NCI-H748 (cell line): ENCODE data around the gene VSTM4.

Source experiments
- DNase-seq: peaks from one replicate; lab custom pipeline; 2025; ENCODE audit not compliant: unreplicated experiment; lab: John Stamatoyannopoulos, UW

The VSTM4 gene

DNA sequence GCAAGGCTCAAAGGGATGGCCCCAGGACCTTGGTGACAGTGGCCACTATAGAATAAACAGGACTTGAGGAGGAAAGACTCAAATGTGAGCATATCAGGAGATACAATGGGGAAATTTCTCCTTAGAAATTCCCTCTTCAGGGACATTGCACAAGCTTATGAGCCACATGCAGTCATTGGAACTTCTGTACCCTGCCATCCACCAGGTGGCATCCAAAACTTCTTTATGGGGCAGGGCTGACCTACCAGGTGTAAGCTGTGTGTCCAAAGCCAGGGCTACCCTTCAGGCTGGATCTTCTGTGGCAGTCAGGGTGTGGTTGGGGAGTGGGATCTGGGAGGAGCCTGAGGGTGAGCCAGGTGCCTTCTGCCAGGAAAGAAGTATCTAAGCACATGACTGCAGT is 139.1 kb downstream of the VSTM4 start:
- DNase-seq = peak; percentile 25

DNA sequence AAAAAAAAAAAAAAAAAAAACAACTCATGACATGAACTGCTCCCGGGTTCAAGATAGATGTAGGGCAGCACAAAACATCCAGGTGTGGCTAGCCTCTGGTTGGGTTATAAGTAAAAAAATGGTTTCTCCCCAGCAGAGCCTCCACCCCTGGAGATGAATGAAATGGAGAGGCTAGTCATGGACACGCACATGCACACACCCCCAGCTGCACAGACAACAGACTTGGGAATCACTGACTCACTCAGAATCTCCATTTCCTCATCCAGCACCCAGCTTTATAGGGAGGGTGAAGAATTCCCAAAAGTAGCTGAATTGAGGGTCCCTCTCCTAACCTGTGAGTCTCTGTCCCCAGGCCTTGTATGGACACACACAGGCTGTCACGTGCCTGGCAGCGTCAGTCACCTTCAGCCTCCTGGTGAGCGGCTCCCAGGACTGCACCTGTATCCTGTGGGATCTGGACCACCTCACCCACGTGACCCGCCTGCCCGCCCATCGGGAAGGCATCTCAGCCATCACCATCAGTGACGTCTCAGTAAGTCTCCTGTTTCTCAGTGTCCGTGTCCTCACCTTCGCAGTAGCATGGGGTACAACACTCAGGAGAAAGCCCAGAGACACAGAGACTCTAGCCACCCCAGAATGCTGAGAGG is 140.7 kb downstream of the VSTM4 start:
- no peak for DNase-seq

DNA sequence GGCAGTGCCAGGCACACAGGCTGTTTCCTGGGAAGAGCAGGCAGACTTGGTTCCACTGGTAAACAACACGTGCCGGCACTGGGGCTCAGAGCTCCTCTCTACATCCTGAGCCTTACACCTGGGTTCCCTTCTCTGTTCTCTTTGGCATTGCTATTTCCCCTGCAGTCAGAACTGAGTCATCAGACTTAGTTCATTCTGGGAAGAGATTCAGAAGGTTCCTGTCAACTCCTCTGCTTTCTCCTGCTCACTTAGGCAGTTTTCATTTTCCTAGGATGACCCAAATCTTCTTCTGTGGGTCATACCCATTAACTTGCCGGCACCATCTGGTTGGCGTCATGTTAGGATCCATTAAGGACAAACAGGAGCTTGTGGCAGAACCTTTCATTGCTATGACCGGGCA is 142.3 kb downstream of the VSTM4 start:
- no peak for DNase-seq

DNA sequence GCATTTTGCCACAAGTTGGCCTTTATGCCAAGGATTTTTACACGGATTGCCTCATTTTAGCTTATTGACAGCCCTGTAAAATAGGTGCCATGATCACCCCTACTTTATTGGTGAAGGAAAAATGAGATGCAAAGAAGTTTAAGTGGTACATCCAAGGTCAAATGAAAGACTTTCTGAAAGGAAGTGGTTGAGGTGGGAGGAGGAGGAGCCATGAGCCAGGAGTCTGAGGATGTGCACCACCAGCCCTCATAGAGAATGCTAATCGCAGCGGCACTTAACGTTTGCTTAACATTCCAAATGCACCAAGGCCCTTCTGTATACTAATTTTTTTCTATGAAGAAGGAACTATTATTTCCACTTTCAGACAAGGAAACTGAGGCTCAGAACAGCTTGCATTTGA is 144.7 kb downstream of the VSTM4 start:
- no peak for DNase-seq

DNA sequence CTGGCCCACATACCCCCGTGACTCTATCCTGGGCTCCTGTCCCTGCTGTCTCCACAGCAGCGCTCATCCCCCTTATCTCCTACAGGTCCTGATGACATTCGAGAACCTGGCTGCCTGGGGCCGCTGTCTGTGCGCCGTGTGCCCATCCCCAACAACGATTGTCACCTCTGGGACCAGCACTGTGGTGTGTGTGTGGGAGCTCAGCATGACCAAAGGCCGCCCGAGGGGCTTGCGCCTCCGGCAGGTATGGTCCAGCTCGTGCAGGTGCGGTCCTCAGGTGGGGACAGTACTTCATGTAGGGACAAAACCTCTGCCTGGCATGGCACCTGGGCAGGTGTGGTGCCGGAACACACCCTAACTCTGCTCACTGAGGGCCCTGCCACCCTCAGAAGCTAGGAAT is 145.3 kb downstream of the VSTM4 start:
- no peak for DNase-seq

DNA sequence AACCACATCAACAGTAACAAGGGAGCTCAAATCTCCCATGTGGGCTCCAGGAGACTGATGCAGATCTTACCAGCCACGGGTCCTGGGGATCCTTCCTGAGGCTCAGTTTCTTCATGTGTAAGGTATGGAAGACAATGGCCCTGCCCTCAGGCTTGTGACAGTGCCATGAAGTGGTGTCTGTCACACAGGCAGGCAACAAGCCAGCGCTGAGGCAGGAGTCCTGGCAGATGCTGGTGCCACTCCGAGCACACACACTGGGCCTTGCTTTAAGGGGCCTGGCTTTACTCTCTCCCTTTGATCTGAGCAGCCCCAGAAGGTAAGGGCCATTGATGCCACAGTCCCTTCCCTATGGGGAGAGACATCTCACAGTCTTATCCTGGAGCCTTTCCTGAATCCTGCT is 147.3 kb downstream of the VSTM4 start:
- DNase-seq = no peak

DNA sequence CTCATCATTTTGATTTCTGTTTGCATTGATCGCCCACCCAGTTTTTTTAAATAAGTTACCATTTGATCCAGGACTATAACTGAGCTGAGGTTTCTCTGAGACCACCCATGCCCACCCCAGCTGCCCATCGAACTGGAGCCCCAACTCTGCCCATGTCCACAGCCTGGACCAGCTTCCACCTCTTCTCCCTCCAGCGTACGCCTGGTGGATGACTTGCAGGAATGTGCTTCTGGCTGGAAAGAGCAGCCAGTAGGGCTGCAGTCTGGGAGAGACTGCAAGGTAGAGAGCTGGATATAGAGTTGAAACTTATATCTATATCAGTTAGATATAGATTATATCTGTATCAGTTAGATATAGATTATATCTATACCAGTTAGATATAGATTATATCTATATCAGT is 149.9 kb downstream of the VSTM4 start:
- DNase-seq = no peak
